ENCODE measurements around the gene IGSF23.
A peak's percentile ranks its signal among the peaks of the same experiment; 100 is the strongest.

The IGSF23 gene

GRCh38 chr19:44575116-44575700 is 38.2 kb upstream of the IGSF23 start:
- no peaks in the 10 kb centered on the region for H3K9me3 ChIP-seq
- H3K4me1 ChIP-seq (ENCODE audit: control insufficient read depth in 1 of 2, insufficient read depth in 1 of 2, low read depth in 1 of 2, low read length in 1 of 2): no peaks in the 10 kb centered on the region
- H3K36me3 ChIP-seq: no peaks in the 10 kb centered on the region
- no peak overlapping the region for H3K4me3 ChIP-seq (ENCODE audit: low read depth in 1 of 2, low read length in 1 of 2)
- H3K27ac ChIP-seq: no peak overlapping the region
- peaks cover 1% of the 10 kb centered on the region for H3K27me3 ChIP-seq
- TF ChIP-seq, protein P1, sequence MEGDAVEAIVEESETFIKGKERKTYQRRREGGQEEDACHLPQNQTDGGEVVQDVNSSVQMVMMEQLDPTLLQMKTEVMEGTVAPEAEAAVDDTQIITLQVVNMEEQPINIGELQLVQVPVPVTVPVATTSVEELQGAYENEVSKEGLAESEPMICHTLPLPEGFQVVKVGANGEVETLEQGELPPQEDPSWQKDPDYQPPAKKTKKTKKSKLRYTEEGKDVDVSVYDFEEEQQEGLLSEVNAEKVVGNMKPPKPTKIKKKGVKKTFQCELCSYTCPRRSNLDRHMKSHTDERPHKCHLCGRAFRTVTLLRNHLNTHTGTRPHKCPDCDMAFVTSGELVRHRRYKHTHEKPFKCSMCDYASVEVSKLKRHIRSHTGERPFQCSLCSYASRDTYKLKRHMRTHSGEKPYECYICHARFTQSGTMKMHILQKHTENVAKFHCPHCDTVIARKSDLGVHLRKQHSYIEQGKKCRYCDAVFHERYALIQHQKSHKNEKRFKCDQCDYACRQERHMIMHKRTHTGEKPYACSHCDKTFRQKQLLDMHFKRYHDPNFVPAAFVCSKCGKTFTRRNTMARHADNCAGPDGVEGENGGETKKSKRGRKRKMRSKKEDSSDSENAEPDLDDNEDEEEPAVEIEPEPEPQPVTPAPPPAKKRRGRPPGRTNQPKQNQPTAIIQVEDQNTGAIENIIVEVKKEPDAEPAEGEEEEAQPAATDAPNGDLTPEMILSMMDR (IDR thresholded peaks at IDR 0.05): no peak

GRCh38 chr19:44576843-44577565 is 36.4 kb upstream of the IGSF23 start:
- Histone ChIP-seq H3K27me3 (no peaks in the 10 kb centered on the region), H3K4me3 (ENCODE audit: low read depth in 1 of 2, low read length in 1 of 2) (no peak overlapping the region), H3K4me1 (ENCODE audit: control insufficient read depth in 1 of 2, insufficient read depth in 1 of 2, low read depth in 1 of 2, low read length in 1 of 2) (no peaks in the 10 kb centered on the region), H3K36me3 (no peaks in the 10 kb centered on the region), H3K9me3 (no peaks in the 10 kb centered on the region), H3K27ac (no peak overlapping the region)
- TF ChIP-seq, protein P1 (IDR thresholded peaks at IDR 0.05): peak; percentile 35

- Histone ChIP-seq H3K4me3 (ENCODE audit: low read depth in 1 of 2, low read length in 1 of 2) (no peak overlapping the region), H3K36me3 (no peaks in the 10 kb centered on the region), H3K27ac (no peak overlapping the region), H3K4me1 (ENCODE audit: control insufficient read depth in 1 of 2, insufficient read depth in 1 of 2, low read depth in 1 of 2, low read length in 1 of 2) (no peaks in the 10 kb centered on the region), H3K27me3 (no peaks in the 10 kb centered on the region), H3K9me3 (no peaks in the 10 kb centered on the region)
- TF ChIP-seq, protein P1 (IDR thresholded peaks at IDR 0.05): no peak
These were observed 35.8 kb upstream of the IGSF23 start for GRCh38 chr19:44577566-44577874.

DNA sequence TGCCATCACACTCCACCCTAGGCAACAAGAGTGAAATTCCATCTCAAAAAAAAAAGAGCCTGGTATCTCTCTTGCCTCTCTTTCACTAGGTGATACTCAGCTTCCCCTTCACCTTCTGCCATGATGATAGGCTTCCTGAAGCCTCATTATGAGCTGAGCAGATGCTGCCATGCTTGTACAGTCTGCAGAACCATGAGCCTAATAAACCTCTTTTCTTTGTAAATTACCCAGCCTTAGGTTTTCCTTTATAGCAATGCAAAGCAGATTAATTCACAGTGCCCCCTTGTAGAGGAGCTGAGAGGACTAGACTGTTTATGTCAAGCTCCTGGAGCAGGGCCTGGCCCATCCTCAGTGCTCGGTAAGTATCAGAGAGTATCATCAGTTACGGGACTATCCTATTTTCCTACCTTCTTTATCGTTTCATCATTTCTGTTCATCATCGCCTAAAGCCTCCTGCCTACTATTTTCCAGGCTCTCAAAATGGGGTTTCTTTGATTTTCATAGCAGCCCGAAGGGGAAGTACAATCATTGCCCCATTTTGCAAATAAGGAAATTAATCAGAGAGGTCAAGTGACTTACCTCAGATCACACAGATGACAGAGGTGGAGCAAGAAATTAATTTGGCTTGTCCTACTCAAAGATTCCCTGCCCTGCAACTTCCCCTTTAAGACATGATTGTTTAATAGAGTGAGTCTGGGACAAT is 33.5 kb upstream of the IGSF23 start:
- H3K4me1 ChIP-seq (ENCODE audit: control insufficient read depth in 1 of 2, insufficient read depth in 1 of 2, low read depth in 1 of 2, low read length in 1 of 2): no peaks in the 10 kb centered on the region
- H3K4me3 ChIP-seq (ENCODE audit: low read depth in 1 of 2, low read length in 1 of 2): no peak overlapping the region
- H3K36me3 ChIP-seq: no peaks in the 10 kb centered on the region
- H3K9me3 ChIP-seq: no peaks in the 10 kb centered on the region
- no peak overlapping the region for H3K27ac ChIP-seq
- H3K27me3 ChIP-seq: no peaks in the 10 kb centered on the region
- TF ChIP-seq, protein P1 (IDR thresholded peaks at IDR 0.05): no peak

GRCh38 chr19:44580366-44580895 is 32.9 kb upstream of the IGSF23 start:
- no peaks in the 10 kb centered on the region for H3K9me3 ChIP-seq
- H3K4me3 ChIP-seq (ENCODE audit: low read depth in 1 of 2, low read length in 1 of 2): no peak overlapping the region
- TF ChIP-seq, protein P1 (IDR thresholded peaks at IDR 0.05): no peak
- H3K27me3 ChIP-seq: no peaks in the 10 kb centered on the region
- H3K4me1 ChIP-seq (ENCODE audit: control insufficient read depth in 1 of 2, insufficient read depth in 1 of 2, low read depth in 1 of 2, low read length in 1 of 2): no peaks in the 10 kb centered on the region
- H3K27ac ChIP-seq: no peak overlapping the region
- H3K36me3 ChIP-seq: no peaks in the 10 kb centered on the region

Data from neutrophil (primary cell).